H9 (cell line): ENCODE measurements around the gene GP1BA. TPM values are rescaled to one million over a fixed set of nuclear protein-coding genes. Genes with fewer than 3 reads are reported as not detected.

Experiments
- DNase-seq: peaks from one replicate; pipeline ENCODE4 v3.0.0-alpha.2; 2017
- H2AFZ ChIP-seq: one replicate; pipeline ENCODE4 v1.6.1; 2013; ENCODE audit warnings: mild to moderate bottlenecking, low read length, control low read depth, moderate library complexity
- H2AK5ac ChIP-seq: 2 replicates; pipeline ENCODE4 v1.6.1; 2013; ENCODE audit warnings: low read length, control low read depth, mixed read lengths; ENCODE audit not compliant: insufficient read length
- H2BK120ac ChIP-seq: one replicate; pipeline ENCODE4 v1.6.1; 2013; ENCODE audit warnings: low read depth, mild to moderate bottlenecking, low read length, control low read depth, inconsistent platforms; ENCODE audit not compliant: poor library complexity, severe bottlenecking
- H2BK12ac ChIP-seq: 2 replicates; pipeline ENCODE4 v1.6.1; 2013; ENCODE audit warnings: low read length, control low read depth, mixed read lengths, low read depth; ENCODE audit not compliant: insufficient read length
- H2BK15ac ChIP-seq: 2 replicates; pipeline ENCODE4 v1.6.1; 2013; ENCODE audit warnings: low read depth, low read length, control low read depth
- H2BK20ac ChIP-seq: one replicate; pipeline ENCODE4 v1.6.1; 2013; ENCODE audit warnings: low read depth, mild to moderate bottlenecking, low read length, control low read depth, inconsistent platforms; ENCODE audit not compliant: poor library complexity, severe bottlenecking
- H2BK5ac ChIP-seq: 2 replicates; pipeline ENCODE4 v1.6.1; 2013; ENCODE audit warnings: low read length, control low read depth, mixed read lengths; ENCODE audit not compliant: insufficient read length
- H3K14ac ChIP-seq: 2 replicates; pipeline ENCODE4 v1.6.1; 2013; ENCODE audit warnings: low read length, control low read depth; ENCODE audit not compliant: insufficient read depth
- H3K18ac ChIP-seq: 2 replicates; pipeline ENCODE4 v1.6.1; 2013; ENCODE audit warnings: low read depth, mild to moderate bottlenecking, mixed read lengths, low read length, control low read depth; ENCODE audit not compliant: insufficient read length
- H3K23ac ChIP-seq: 2 replicates; pipeline ENCODE4 v1.6.1; 2013; ENCODE audit warnings: low read length, control low read depth, mixed read lengths, low read depth; ENCODE audit not compliant: insufficient read length
- H3K23me2 ChIP-seq: 2 replicates; pipeline ENCODE4 v1.6.1; 2013; ENCODE audit warnings: low read depth, mild to moderate bottlenecking, mixed read lengths, low read length, control low read depth; ENCODE audit not compliant: insufficient read length, poor library complexity, severe bottlenecking
- H3K27ac ChIP-seq: 2 replicates; pipeline ENCODE4 v1.5.1; 2013; ENCODE audit warnings: low read length, control low read depth, mixed read lengths, low read depth; ENCODE audit not compliant: insufficient read length
- H3K27me3 ChIP-seq: 2 replicates; pipeline ENCODE4 v1.6.1; 2013; ENCODE audit warnings: low read length, control low read depth, inconsistent platforms; ENCODE audit not compliant: insufficient read depth
- H3K4ac ChIP-seq: 2 replicates; pipeline ENCODE4 v1.6.1; 2013; ENCODE audit warnings: low read depth, mild to moderate bottlenecking, control low read depth, inconsistent platforms, low read length, moderate library complexity
- H3K4me1 ChIP-seq: 2 replicates; pipeline ENCODE4 v1.6.1; 2013; ENCODE audit warnings: low read length, control low read depth, inconsistent platforms; ENCODE audit not compliant: insufficient read depth
- H3K4me2 ChIP-seq: 2 replicates; pipeline ENCODE4 v1.6.1; 2013; ENCODE audit warnings: low read length, control low read depth, mixed read lengths; ENCODE audit not compliant: insufficient read length, insufficient read depth
- H3K56ac ChIP-seq: 2 replicates; pipeline ENCODE4 v1.6.1; 2013; ENCODE audit warnings: low read depth, mild to moderate bottlenecking, mixed read lengths, low read length, control low read depth; ENCODE audit not compliant: insufficient read length
- H3K79me1 ChIP-seq: 2 replicates; pipeline ENCODE4 v1.6.1; 2013; ENCODE audit warnings: low read depth, mild to moderate bottlenecking, moderate library complexity, low read length, control low read depth, inconsistent platforms; ENCODE audit not compliant: insufficient read depth, poor library complexity, severe bottlenecking
- H3K79me2 ChIP-seq: 2 replicates; pipeline ENCODE4 v1.6.1; 2013; ENCODE audit warnings: low read length, control low read depth, inconsistent platforms; ENCODE audit not compliant: insufficient read depth
- H3K9ac ChIP-seq: 2 replicates; pipeline ENCODE4 v1.6.1; 2013; ENCODE audit warnings: low read length, control low read depth, mixed read lengths; ENCODE audit not compliant: insufficient read length; ENCODE audit errors: extremely low read depth
- H3K9me3 ChIP-seq: one replicate; pipeline ENCODE4 v1.6.1; 2013; ENCODE audit warnings: low read depth, low read length, inconsistent platforms; ENCODE audit not compliant: control insufficient read depth
- H3T11ph ChIP-seq: one replicate; pipeline ENCODE4 v1.6.1; 2013; ENCODE audit warnings: mild to moderate bottlenecking, low read length, control low read depth, inconsistent platforms
- H4K20me1 ChIP-seq: one replicate; pipeline ENCODE4 v1.6.1; 2013; ENCODE audit not compliant: control insufficient read depth, insufficient read length, insufficient read depth
- H4K5ac ChIP-seq: 2 replicates; pipeline ENCODE4 v1.6.1; 2013; ENCODE audit warnings: low read depth, mild to moderate bottlenecking, mixed read lengths, low read length, control low read depth; ENCODE audit not compliant: insufficient read length
- H4K8ac ChIP-seq: replicated peaks from 2 replicates; pipeline ENCODE4 v1.6.1; 2013; ENCODE audit warnings: low read length, control low read depth, mixed read lengths, low read depth; ENCODE audit not compliant: insufficient read length
- H4K91ac ChIP-seq: 2 replicates; pipeline ENCODE4 v1.6.1; 2013; ENCODE audit warnings: low read depth, mild to moderate bottlenecking, moderate library complexity, mixed read lengths, low read length, control low read depth; ENCODE audit not compliant: insufficient read length
- H3K27ac Mint-ChIP-seq, 3 experiments: 2 replicates in 2 of 3; 3 replicates in 1 of 3; pipeline ENCODE4 v1.8.0; 2020 to 2021; ENCODE audit warnings: mixed read lengths in 3 of 3, mild to moderate bottlenecking in 1 of 3, moderate library complexity in 1 of 3
- H3K27me3 Mint-ChIP-seq: 2 replicates; pipeline ENCODE4 v1.8.0; 2021; ENCODE audit warnings: low read depth, mild to moderate bottlenecking, moderate library complexity, mixed read lengths
- H3K36me3 Mint-ChIP-seq, 3 experiments: 2 replicates in 2 of 3; 3 replicates in 1 of 3; pipeline ENCODE4 v1.8.0; 2020 to 2021; ENCODE audit warnings: low read depth in 3 of 3, mixed read lengths in 3 of 3; ENCODE audit not compliant: insufficient read depth in 1 of 3
- H3K4me1 Mint-ChIP-seq, 2 experiments: 2 replicates each; pipeline ENCODE4 v1.8.0; 2020; ENCODE audit warnings: mixed read lengths in 2 of 2
- H3K4me3 Mint-ChIP-seq, 2 experiments: 2 replicates in 1 of 2; 3 replicates in 1 of 2; pipeline ENCODE4 v1.8.0; 2020 to 2021; ENCODE audit warnings: mild to moderate bottlenecking in 2 of 2, mixed read lengths in 2 of 2, moderate library complexity in 1 of 2
- H3K9me3 Mint-ChIP-seq, 2 experiments: 2 replicates in 1 of 2; 3 replicates in 1 of 2; pipeline ENCODE4 v1.8.0; 2020; ENCODE audit warnings: mild to moderate bottlenecking in 2 of 2, mixed read lengths in 2 of 2, moderate library complexity in 1 of 2
- CTCF ChIP-seq: fragments of 200-600 bp; sonication (generic); conservative IDR thresholded peaks from 3 replicates; pipeline ENCODE4 v1.8.0; 2021; ENCODE audit warnings: antibody characterized with exemption, mild to moderate bottlenecking
- WGBS: extraction: QIAGEN DNeasy Blood & Tissue Kit; methylation state at CpG from one replicate; pipeline ENCODE4 v1.1.7; 2013; ENCODE audit warnings: missing lambda C conversion rate, low lambda C conversion rate, mixed read lengths; ENCODE audit not compliant: insufficient read length; ENCODE audit errors: extremely low coverage; 5-methylcytosine and 5-hydroxymethylcytosine counted together
- total RNA-seq: library from RNA; stranded (reverse); gene quantifications from 2 replicates; pipeline ENCODE4 v1.2.1, GENCODE V29; 2021

GP1BA gene
- total RNA-seq, 1 experiment from 2014 or later: not detected

GRCh38 chr17:4980644-4981216 lies 48.7 kb downstream of the GP1BA start:
- H3K79me1 ChIP-seq: no peaks in the 10 kb centered on the region
- H3K27ac ChIP-seq: no peak overlapping the region
- no peak overlapping the region for H2AFZ ChIP-seq
- H4K8ac ChIP-seq: no peak overlapping the region
- Mint-ChIP-seq H3K9me3 (no peaks in the 10 kb centered on the region), H3K36me3 (peaks cover 0 to 32% (median 4%) of the 10 kb centered on the region in 3 experiments; a peak in 3 of 7 replicates), H3K4me3 (peak overlapping the region in 1 of 2 experiments; percentile 52; a peak in 2 of 5 replicates), H3K27ac (peak overlapping the region in 1 of 3 experiments; percentile 66; a peak in 1 of 7 replicates), H3K4me1 (peaks cover 7 to 10% of the 10 kb centered on the region in 2 experiments), H3K27me3 (peaks cover 73% of the 10 kb centered on the region)
- no peak overlapping the region for H3K23ac ChIP-seq
- H3K4me1 ChIP-seq: peaks cover 4% of the 10 kb centered on the region; the same call in 1 of the 2 replicates
- peaks cover 12% of the 10 kb centered on the region; the same call in 1 of the 2 replicates for H3K27me3 ChIP-seq
- no peaks in the 10 kb centered on the region for H3K9me3 ChIP-seq
- no peaks in the 10 kb centered on the region for H4K20me1 ChIP-seq
- no peaks in the 10 kb centered on the region for H3K23me2 ChIP-seq
- no peak overlapping the region for H3T11ph ChIP-seq
- H4K91ac ChIP-seq: no peak overlapping the region
- H3K79me2 ChIP-seq: no peaks in the 10 kb centered on the region
- H2BK12ac ChIP-seq: no peak overlapping the region
- H4K5ac ChIP-seq: no peak overlapping the region
- no peak overlapping the region for H3K14ac ChIP-seq
- H2BK20ac ChIP-seq: no peak overlapping the region
- no peak overlapping the region for H3K4me2 ChIP-seq
- no CpG with 5 or more reads among the region's 6 CpGs for WGBS
- no peak overlapping the region for H3K18ac ChIP-seq
- H2BK15ac ChIP-seq: no peak overlapping the region
- H2AK5ac ChIP-seq: no peak overlapping the region
- peak; percentile 81 for TF ChIP-seq CTCF
- H3K56ac ChIP-seq: no peak overlapping the region
- H2BK120ac ChIP-seq: no peak overlapping the region
- H3K4ac ChIP-seq: no peak overlapping the region
- H3K9ac ChIP-seq: no peak overlapping the region
- H2BK5ac ChIP-seq: no peak overlapping the region
- peak; percentile 72 for DNase-seq
